ENCODE data around the gene USP10. TPM values are rescaled to one million over a fixed set of nuclear protein-coding genes. Genes with fewer than 3 reads are reported as not detected.

Gene USP10
- total RNA-seq, 1 donor from 2014 or later = 33.8 TPM

DNA sequence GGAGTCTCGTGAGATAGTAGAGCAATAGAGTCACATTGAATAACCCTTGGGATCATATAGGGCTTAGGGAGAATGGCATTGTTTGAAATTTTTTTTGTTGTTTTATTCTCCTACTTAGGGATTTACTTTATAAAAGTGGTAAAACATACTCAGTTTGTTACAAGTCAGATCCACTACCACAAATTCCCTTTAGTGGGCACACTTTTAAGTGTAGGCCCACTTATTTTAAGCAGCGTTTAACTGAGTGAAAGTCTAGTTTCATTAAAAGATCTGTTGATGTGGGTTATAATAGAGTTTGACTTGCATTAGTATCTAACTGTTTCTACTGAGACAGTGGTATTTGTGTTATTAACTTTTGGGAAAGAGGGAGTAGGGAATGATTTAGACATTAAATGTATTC, 49.3 kb downstream of the USP10 start:
- DNase-seq (ENCODE audit: low spot score) (no peak), ATAC-seq (no peak)

- DNase-seq (ENCODE audit: low spot score) (no peak), ATAC-seq (no peak)
Observed at GRCh38 chr16:84749815-84750214, 50.0 kb downstream of the USP10 start.

- ATAC-seq (no peak), DNase-seq (ENCODE audit: low spot score) (no peak)
Observed at GRCh38 chr16:84750575-84750974, 50.8 kb downstream of the USP10 start.

GRCh38 chr16:84751241-84751640, 51.4 kb downstream of the USP10 start:
- ATAC-seq (no peak), DNase-seq (ENCODE audit: low spot score) (peak; percentile 42)

- ATAC-seq = no peak
- DNase-seq (ENCODE audit: low spot score) = no peak
Observed at GRCh38 chr16:84751947-84752346, 52.1 kb downstream of the USP10 start.

- no peak for ATAC-seq
- no peak for DNase-seq (ENCODE audit: low spot score)
Observed at GRCh38 chr16:84752600-84752999, 52.8 kb downstream of the USP10 start.

GRCh38 chr16:84753412-84754326, 53.9 kb downstream of the USP10 start:
- peak; percentile 22 for ATAC-seq
- peak; percentile 40 for DNase-seq (ENCODE audit: low spot score)

DNA sequence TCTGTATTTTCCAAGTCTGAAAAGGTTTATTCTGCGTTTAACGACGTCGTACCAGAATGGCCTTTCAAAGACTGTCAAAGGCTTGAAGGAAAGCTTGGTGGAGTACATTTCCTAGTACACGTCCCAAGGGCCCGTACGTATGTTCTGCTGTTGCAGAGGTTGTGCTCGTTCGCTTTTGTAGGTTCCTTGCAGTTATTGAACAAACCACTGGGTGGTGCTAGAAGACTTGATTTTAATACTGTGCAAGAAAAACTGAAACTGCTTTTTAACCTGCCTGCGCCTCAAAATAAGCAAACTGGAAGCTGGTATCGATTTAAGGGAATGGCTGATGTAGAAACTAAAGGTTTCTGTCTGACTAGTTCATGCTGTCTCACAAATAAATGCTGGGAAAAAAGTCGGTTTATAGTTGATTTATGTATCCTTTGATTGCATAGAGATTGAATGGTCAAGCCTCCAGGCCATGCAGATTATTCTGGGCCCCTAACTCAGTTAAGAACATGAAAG, 54.6 kb downstream of the USP10 start:
- DNase-seq (ENCODE audit: low spot score) (peak; percentile 71), ATAC-seq (peak; percentile 94)

GRCh38 chr16:84754956-84755672, 55.3 kb downstream of the USP10 start:
- ATAC-seq = no peak

GRCh38 chr16:84756830-84757229, 57.0 kb downstream of the USP10 start:
- no peak for ATAC-seq
- DNase-seq (ENCODE audit: low spot score) = no peak

More at GRCh38 chr16:84754956-84755672, 55.3 kb downstream of the USP10 start:
- DNase-seq (ENCODE audit: low spot score) = no peak

GRCh38 chr16:84758627-84759026, 58.8 kb downstream of the USP10 start:
- ATAC-seq = no peak
- DNase-seq (ENCODE audit: low spot score) = no peak

GRCh38 chr16:84759061-84759460, 59.3 kb downstream of the USP10 start:
- DNase-seq (ENCODE audit: low spot score) (no peak), ATAC-seq (no peak)

GRCh38 chr16:84759906-84760305, 60.1 kb downstream of the USP10 start:
- DNase-seq (ENCODE audit: low spot score) = no peak
- ATAC-seq = no peak

- ATAC-seq = peak; percentile 74
- DNase-seq (ENCODE audit: low spot score) = peak; percentile 67
Observed at GRCh38 chr16:84761448-84762368, 61.9 kb downstream of the USP10 start.

GRCh38 chr16:84763164-84763563, 63.4 kb downstream of the USP10 start:
- no peak for ATAC-seq
- no peak for DNase-seq (ENCODE audit: low spot score)

GRCh38 chr16:84763629-84764028, 63.8 kb downstream of the USP10 start:
- ATAC-seq (no peak), DNase-seq (ENCODE audit: low spot score) (no peak)

DNA sequence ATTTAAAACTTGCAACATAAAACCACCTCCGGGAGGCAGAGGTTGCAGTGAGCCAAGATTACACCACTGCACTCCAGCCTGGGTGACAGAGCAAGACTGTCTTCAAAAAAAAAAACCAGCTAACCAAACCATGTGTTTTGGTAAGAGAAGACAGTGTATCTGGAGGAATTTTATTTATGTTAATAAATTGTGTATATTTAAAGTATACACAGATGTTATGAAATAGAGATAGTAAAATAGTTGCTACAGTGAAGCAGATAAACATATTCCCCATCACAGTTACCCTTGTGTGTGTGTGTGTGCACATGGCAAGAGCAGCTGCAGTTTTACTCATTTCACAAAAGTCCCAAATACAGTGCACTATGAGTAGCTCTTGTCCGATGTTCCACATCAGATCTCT, 65.2 kb downstream of the USP10 start:
- no peak for DNase-seq (ENCODE audit: low spot score)
- no peak for ATAC-seq

DNA sequence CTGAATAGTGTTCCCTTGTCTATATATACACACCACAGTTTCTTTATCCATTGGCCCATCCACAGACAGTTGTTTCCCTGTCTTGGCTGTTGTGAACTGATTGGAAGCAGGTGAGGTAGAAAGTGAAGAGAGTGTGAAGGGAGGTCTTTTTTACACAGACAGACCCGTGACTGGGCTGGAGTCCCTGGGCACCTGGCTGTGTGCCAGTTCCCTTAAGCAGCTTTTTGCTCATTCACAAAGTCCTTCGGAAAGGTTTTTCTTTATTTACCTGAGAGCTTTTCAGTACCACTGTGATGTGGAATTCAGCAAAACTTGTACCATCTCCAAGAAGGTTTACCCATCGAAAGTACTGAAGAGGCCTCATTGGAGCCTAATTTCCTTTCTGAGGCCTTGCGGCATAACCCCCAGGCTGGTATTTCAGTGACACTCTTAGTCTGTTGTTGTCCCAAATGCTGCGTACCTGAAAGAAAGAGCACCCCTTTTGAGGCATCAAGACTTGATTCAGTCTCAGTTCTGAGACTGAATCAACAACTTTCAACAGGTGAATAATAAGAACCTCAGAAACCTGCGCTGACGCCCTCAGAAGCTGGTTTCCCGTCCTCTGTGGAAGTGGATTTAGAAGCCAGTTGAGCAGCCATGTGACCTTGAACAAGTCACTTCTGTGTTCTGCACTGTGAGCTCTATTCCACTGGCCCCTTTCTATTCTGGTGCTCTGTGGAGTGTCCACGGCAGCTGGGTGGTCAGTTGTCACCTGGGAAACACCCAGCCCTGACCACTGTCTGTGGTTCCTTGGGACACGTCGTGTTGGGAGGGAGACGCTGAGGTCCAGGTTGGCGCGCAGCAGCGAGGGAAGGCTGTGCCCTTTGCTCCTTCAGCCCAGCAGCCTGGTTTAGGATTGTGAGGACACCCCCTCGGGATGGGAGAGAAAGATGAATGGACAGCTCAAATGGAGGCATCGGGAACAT, 66.1 kb downstream of the USP10 start:
- DNase-seq (ENCODE audit: low spot score) = no peak
- no peak for ATAC-seq

GRCh38 chr16:84766978-84767773, 67.4 kb downstream of the USP10 start:
- ATAC-seq (peak; percentile 10), DNase-seq (ENCODE audit: low spot score) (no peak)

All from left lobe of liver (tissue), 2 donors.